ENCODE data around the gene MCOLN2.

MCOLN2 gene

GRCh38 chr1:84876353-84876752 is 120.6 kb downstream of the MCOLN2 start:
- Histone ChIP-seq H3K4me3 (ENCODE audit: low read depth, low read length, poor library complexity, severe bottlenecking) (no peak overlapping the region), H3K79me2 (ENCODE audit: insufficient read depth, low read length) (no peaks in the 10 kb centered on the region), H3K9me2 (ENCODE audit: low read depth, low read length) (no peaks in the 10 kb centered on the region), H2AFZ (ENCODE audit: low read length) (no peak overlapping the region), H3F3A (ENCODE audit: insufficient read depth, low read length) (no peaks in the 10 kb centered on the region), H3K27ac (ENCODE audit: low read depth, low read length, poor library complexity, severe bottlenecking) (no peak overlapping the region), H3K36me3 (ENCODE audit: insufficient read depth, low read length) (no peaks in the 10 kb centered on the region), H3K4me2 (ENCODE audit: low read length) (no peak overlapping the region), H3K4me1 (ENCODE audit: insufficient read depth, low read length, severe bottlenecking) (no peaks in the 10 kb centered on the region), H3K27me3 (ENCODE audit: insufficient read depth, low read length) (no peaks in the 10 kb centered on the region), H3K9ac (ENCODE audit: low read length) (no peak overlapping the region), H4K20me1 (ENCODE audit: insufficient read depth, low read length) (no peaks in the 10 kb centered on the region), H3K9me3 (ENCODE audit: low read length) (no peaks in the 10 kb centered on the region)
- TF ChIP-seq CTCF (IDR thresholded peaks at IDR 0.05; ENCODE audit: low read length) (no peak), EZH2 (IDR thresholded peaks at IDR 0.05; ENCODE audit: borderline replicate concordance, low read length) (no peak)
